Measurements from ENCODE around the gene RABEP1.

RABEP1 gene

GRCh38 chr17:5418858-5419355, 136.8 kb downstream of the RABEP1 start:
- no peak for DNase-seq (ENCODE audit: extremely low read depth, low read depth)
- peak overlapping the region; percentile 95 for H3K4me3 ChIP-seq (replicated peaks; ENCODE audit: low read depth, low read length)
- TF ChIP-seq CTCF (IDR thresholded peaks at IDR 0.05; ENCODE audit: low read depth, low read length, missing control alignments) = no peak

GRCh38 chr17:5419356-5419958, 137.4 kb downstream of the RABEP1 start, which contains the start of gene NUP88:
TSS of gene NUP88 (minus strand) at chr17:5419662. CDS start at chr17:5419650, 12 bp downstream.
- no peak for TF ChIP-seq CTCF (IDR thresholded peaks at IDR 0.05; ENCODE audit: low read depth, low read length, missing control alignments)
- peak within 1 kb of the TSS; percentile 95 for H3K4me3 ChIP-seq (replicated peaks; ENCODE audit: low read depth, low read length)
- peak; percentile 92 for DNase-seq (ENCODE audit: extremely low read depth, low read depth)

- peak within 1 kb of the TSS; percentile 95 for H3K4me3 ChIP-seq (replicated peaks; ENCODE audit: low read depth, low read length)
- TF ChIP-seq CTCF (IDR thresholded peaks at IDR 0.05; ENCODE audit: low read depth, low read length, missing control alignments) = no peak
- DNase-seq (ENCODE audit: extremely low read depth, low read depth) = no peak
Measured at GRCh38 chr17:5419959-5420653, 138.0 kb downstream of the RABEP1 start, which contains the start of gene RPAIN. TSS of gene RPAIN (plus strand) at chr17:5420182. CDS start at chr17:5420211, 29 bp downstream.

- no peak overlapping the region for H3K4me3 ChIP-seq (replicated peaks; ENCODE audit: low read depth, low read length)
- TF ChIP-seq CTCF (IDR thresholded peaks at IDR 0.05; ENCODE audit: low read depth, low read length, missing control alignments) = no peak
- no peak for DNase-seq (ENCODE audit: extremely low read depth, low read depth)
Measured at GRCh38 chr17:5422505-5422904, 140.4 kb downstream of the RABEP1 start.

GRCh38 chr17:5424909-5425308, 142.8 kb downstream of the RABEP1 start:
- H3K4me3 ChIP-seq (replicated peaks; ENCODE audit: low read depth, low read length) = no peak overlapping the region
- DNase-seq (ENCODE audit: extremely low read depth, low read depth) = no peak
- TF ChIP-seq CTCF (IDR thresholded peaks at IDR 0.05; ENCODE audit: low read depth, low read length, missing control alignments) = no peak

GRCh38 chr17:5425826-5426225, 143.7 kb downstream of the RABEP1 start:
- TF ChIP-seq CTCF (IDR thresholded peaks at IDR 0.05; ENCODE audit: low read depth, low read length, missing control alignments) = no peak
- no peak for DNase-seq (ENCODE audit: extremely low read depth, low read depth)
- H3K4me3 ChIP-seq (replicated peaks; ENCODE audit: low read depth, low read length) = no peak overlapping the region
